ENCODE measurements around the gene PGK1. TPM values are rescaled to one million over a fixed set of nuclear protein-coding genes. Genes with fewer than 3 reads are reported as not detected.

PGK1 gene
- total and polyA plus RNA-seq, 9 of the 15 experiments (the other 6 are each of a cell fraction or from before 2014, with no cell fraction given), result 199 to 1,378 (median 378) TPM

GRCh38 chrX:78103623-78104446 lies at the start of gene PGK1 (continued):
- peak; percentile 79 for TF ChIP-seq POLR2H (tag; IDR thresholded peaks at IDR 0.05; ENCODE audit: low read depth)
- no peak for TF ChIP-seq PCBP1 (IDR thresholded peaks at IDR 0.05; ENCODE audit: low read depth, low read length, poor library complexity, severe bottlenecking)
- TF ChIP-seq YY1 (IDR thresholded peaks at IDR 0.05; ENCODE audit: borderline replicate concordance in 1 of 3, control insufficient read depth in 1 of 3, extremely low read depth in 1 of 3, insufficient read depth in 3 of 3, insufficient read length in 1 of 3, insufficient replicate concordance in 2 of 3, low read depth in 1 of 3, low read length in 2 of 3), result peak in 1 of 3 experiments; percentile 28
- peak; percentile 94 for TF ChIP-seq GABPA (tag; conservative IDR thresholded peaks at IDR 0.05; ENCODE audit: low read depth)
- peak; percentile 92 for TF ChIP-seq ETV1 (tag; conservative IDR thresholded peaks at IDR 0.05; ENCODE audit: low read depth)
- TF ChIP-seq TAF9B (IDR thresholded peaks at IDR 0.05; ENCODE audit: partially characterized antibody), result peak; percentile 55
- TF ChIP-seq TCF3 (CRISPR knock-in tag; IDR thresholded peaks at IDR 0.05), result no peak
- peak; percentile 77 for TF ChIP-seq CHD1 (IDR thresholded peaks at IDR 0.05; ENCODE audit: low read length)
- no peak for TF ChIP-seq PTBP1 (IDR thresholded peaks at IDR 0.05; ENCODE audit: low read depth, low read length)
- TF ChIP-seq CTBP1 (IDR thresholded peaks at IDR 0.05; ENCODE audit: borderline replicate concordance), result peak; percentile 78
- peak in 2 of 3 experiments; percentile 81 to 97; a peak in 4 of 6 replicates for TF ChIP-seq ZBTB11 (CRISPR knock-in tag; IDR thresholded peaks at IDR 0.05)
- TF ChIP-seq FOXK2 (conservative IDR thresholded peaks at IDR 0.05 in 1 of 2, IDR thresholded peaks at IDR 0.05 in 1 of 2; ENCODE audit: low read depth in 2 of 2), result peak in 1 of 2 experiments; percentile 19; a peak in 1 of 4 replicates
- TF ChIP-seq FOXP4 (CRISPR knock-in tag; IDR thresholded peaks at IDR 0.05; ENCODE audit: borderline replicate concordance), result peak; percentile 51; the same call in 1 of the 2 replicates
- no peak for TF ChIP-seq NFATC3 (IDR thresholded peaks at IDR 0.05)
- TF ChIP-seq IFI16 (CRISPR knock-in tag; IDR thresholded peaks at IDR 0.05), result no peak
- TF ChIP-seq C11orf30 (IDR thresholded peaks at IDR 0.05; ENCODE audit: low read depth), result peak; percentile 49; the same call in 1 of the 2 replicates
- peak; percentile 25; the same call in 1 of the 2 replicates for TF ChIP-seq TEAD4 (IDR thresholded peaks at IDR 0.05; ENCODE audit: low read length)
- TF ChIP-seq TEAD4 (CRISPR knock-in tag; IDR thresholded peaks at IDR 0.05; ENCODE audit: borderline replicate concordance), result no peak
- peak; percentile 95 for TF ChIP-seq POLR2G (IDR thresholded peaks at IDR 0.05; ENCODE audit: low read depth, low read length)
- no peak for TF ChIP-seq RBM39 (optimal IDR thresholded peaks at IDR 0.05; ENCODE audit: low read depth, low read length)
- TF ChIP-seq ZNF282 (CRISPR knock-in tag; IDR thresholded peaks at IDR 0.05), result no peak
- no peak for TF ChIP-seq ZNF57 (CRISPR knock-in tag; IDR thresholded peaks at IDR 0.05)

Data from K562 (cell line).